Naive thymus-derived CD8-positive, alpha-beta T cell (primary cell): ENCODE data around the gene DNPH1. TPM values are rescaled to one million over a fixed set of nuclear protein-coding genes. Genes with fewer than 3 reads are reported as not detected.

Experiments used
- ATAC-seq, 2 donors: fragments of 150-1000 bp; cut with Tn5 transposase in 1 of 2; sonication (Bioruptor Pico), chemical (Tn5 transposase) in 1 of 2; 1 replicate in 1 of 2; 2 replicates in 1 of 2; pipeline ENCODE4 v1.10.0; 2021; ENCODE audit warnings: mild to moderate bottlenecking in 2 of 2, moderate library complexity in 2 of 2
- POLR2A ChIA-PET: fragments of 350-600 bp; sonication (Branson Sonifier 250); formaldehyde crosslinking; loops from one replicate; lab custom pipeline; 2021; ENCODE audit warnings: antibody characterized with exemption; lab: Charles Lee
- DNase-seq, 10 donors: peaks; one replicate each; pipeline versions ENCODE4 v3.0.0 to v3.0.0-alpha.2; 2020 to 2022
- H3K27ac Mint-ChIP-seq, 10 donors: one replicate each; pipeline ENCODE4 v1.8.0; 2020 to 2022; ENCODE audit warnings: mild to moderate bottlenecking in 10 of 10, mixed read lengths in 10 of 10, moderate library complexity in 4 of 10, inconsistent platforms in 1 of 10
- H3K27me3 Mint-ChIP-seq, 5 donors: one replicate each; pipeline ENCODE4 v1.8.0; 2021 to 2022; ENCODE audit warnings: mixed read lengths in 5 of 5
- H3K36me3 Mint-ChIP-seq, 3 donors: one replicate each; pipeline ENCODE4 v1.8.0; 2020 to 2022; ENCODE audit warnings: mixed read lengths in 3 of 3, mild to moderate bottlenecking in 2 of 3, inconsistent platforms in 1 of 3
- H3K4me1 Mint-ChIP-seq, 4 donors: one replicate each; pipeline ENCODE4 v1.8.0; 2021 to 2022; ENCODE audit warnings: mixed read lengths in 4 of 4
- H3K4me3 Mint-ChIP-seq, 10 donors: one replicate each; pipeline ENCODE4 v1.8.0; 2020 to 2022; ENCODE audit warnings: mild to moderate bottlenecking in 10 of 10, mixed read lengths in 10 of 10, moderate library complexity in 6 of 10, inconsistent platforms in 1 of 10
- H3K9me3 Mint-ChIP-seq, 9 donors: one replicate each; pipeline ENCODE4 v1.8.0; 2020 to 2022; ENCODE audit warnings: mixed read lengths in 9 of 9, mild to moderate bottlenecking in 3 of 9, inconsistent platforms in 1 of 9, moderate library complexity in 1 of 9
- polyA plus RNA-seq, 3 donors: library from polyadenylated mRNA; unstranded; fragments of 300-500 nt; fragmentation: Illumina TruSeq; gene quantifications; one replicate each; pipeline ENCODE4 v1.2.3, GENCODE V29; 2021
- total RNA-seq, 8 experiments: library from RNA in 2 of 8; stranded (reverse) in 2 of 8; gene quantifications; one replicate each; pipeline ENCODE4 v1.2.3 and lab custom pipeline; 2021 to 2026

The DNPH1 gene
- total and polyA plus RNA-seq, 5 experiments from 2014 or later = 45.9 to 173 (median 109) TPM

GRCh38 chr6:43219814-43220213, 9.5 kb downstream of the DNPH1 start:
- POLR2A ChIA-PET = no interaction called here
- H3K27me3 Mint-ChIP-seq = no peaks in the 10 kb centered on the region
- peaks cover 23 to 33% (median 30%) of the 10 kb centered on the region in 4 donors for H3K4me1 Mint-ChIP-seq
- peak overlapping the region in 9 of 10 donors; percentile 5 to 86 (median 47) for H3K27ac Mint-ChIP-seq
- H3K36me3 Mint-ChIP-seq = peaks cover 0 to 48% (median 29%) of the 10 kb centered on the region in 3 donors
- H3K9me3 Mint-ChIP-seq = no peaks in the 10 kb centered on the region
- DNase-seq = no peak
- H3K4me3 Mint-ChIP-seq = no peak overlapping the region
- no peak for ATAC-seq

- Mint-ChIP-seq H3K27ac (peak overlapping the region in 5 of 10 donors; percentile 49 to 86 (median 67)), H3K4me1 (peaks cover 18 to 27% (median 23%) of the 10 kb centered on the region in 4 donors), H3K27me3 (no peaks in the 10 kb centered on the region), H3K9me3 (no peaks in the 10 kb centered on the region), H3K36me3 (peaks cover 0 to 51% (median 29%) of the 10 kb centered on the region in 3 donors), H3K4me3 (no peak overlapping the region)
- ATAC-seq (no peak), DNase-seq (no peak)
- POLR2A ChIA-PET = no interaction called here
These were observed 10.2 kb downstream of the DNPH1 start for GRCh38 chr6:43219119-43219518.

GRCh38 chr6:43217351-43217750, 11.9 kb downstream of the DNPH1 start:
- Mint-ChIP-seq H3K4me1 (peaks cover 12 to 16% (median 14%) of the 10 kb centered on the region in 4 donors), H3K4me3 (no peak overlapping the region), H3K9me3 (no peaks in the 10 kb centered on the region), H3K27ac (peak overlapping the region in 2 of 10 donors; percentile 11 to 27), H3K36me3 (peaks cover 0 to 52% (median 27%) of the 10 kb centered on the region in 3 donors), H3K27me3 (no peaks in the 10 kb centered on the region)
- ATAC-seq = no peak
- DNase-seq = no peak
- POLR2A ChIA-PET = interaction anchor here (0.5 to 0.6 kb wide), 4 partner anchors 21 to 355 kb away, joined by 3 to 5 read pairs (median 4); no protein-coding TSS in a partner anchor

GRCh38 chr6:43216200-43216599, 13.1 kb downstream of the DNPH1 start:
- DNase-seq = no peak
- H3K4me1 Mint-ChIP-seq = peaks cover 5 to 17% (median 8%) of the 10 kb centered on the region in 4 donors
- H3K27ac Mint-ChIP-seq = no peak overlapping the region
- ATAC-seq = no peak
- POLR2A ChIA-PET = no interaction called here
- H3K27me3 Mint-ChIP-seq = no peaks in the 10 kb centered on the region
- no peak overlapping the region for H3K4me3 Mint-ChIP-seq
- H3K9me3 Mint-ChIP-seq = no peaks in the 10 kb centered on the region
- peaks cover 0 to 54% (median 24%) of the 10 kb centered on the region in 3 donors for H3K36me3 Mint-ChIP-seq

- no peak for DNase-seq
- peak overlapping the region in 2 of 10 donors; percentile 49 to 61 for H3K27ac Mint-ChIP-seq
- H3K4me1 Mint-ChIP-seq = peaks cover 0 to 15% (median 3%) of the 10 kb centered on the region in 4 donors
- POLR2A ChIA-PET = interaction anchor here (0.5 to 1.8 kb wide), 4 partner anchors 9 to 995 kb away, joined by 3 to 7 read pairs (median 4); partner anchors contain the start of gene PPP2R5D
- peaks cover 0 to 52% (median 22%) of the 10 kb centered on the region in 3 donors for H3K36me3 Mint-ChIP-seq
- H3K9me3 Mint-ChIP-seq = no peaks in the 10 kb centered on the region
- H3K4me3 Mint-ChIP-seq = no peak overlapping the region
- no peaks in the 10 kb centered on the region for H3K27me3 Mint-ChIP-seq
- no peak for ATAC-seq
These were observed 14.2 kb downstream of the DNPH1 start for GRCh38 chr6:43215066-43215465.

- H3K36me3 Mint-ChIP-seq = peaks cover 0 to 47% (median 21%) of the 10 kb centered on the region in 3 donors
- H3K4me3 Mint-ChIP-seq = no peak overlapping the region
These were observed 15.8 kb downstream of the DNPH1 start for GRCh38 chr6:43213431-43213830.

GRCh38 chr6:43211955-43212354, 17.3 kb downstream of the DNPH1 start:
- ATAC-seq (no peak), DNase-seq (no peak)
- Mint-ChIP-seq H3K27me3 (no peaks in the 10 kb centered on the region), H3K27ac (peak overlapping the region in 2 of 10 donors; percentile 15 to 46), H3K9me3 (no peaks in the 10 kb centered on the region), H3K4me1 (peaks cover 0 to 5% (median 0%) of the 10 kb centered on the region in 4 donors), H3K36me3 (peaks cover 0 to 46% (median 19%) of the 10 kb centered on the region in 3 donors), H3K4me3 (no peak overlapping the region)
- POLR2A ChIA-PET = no interaction called here

More at GRCh38 chr6:43213431-43213830, 15.8 kb downstream of the DNPH1 start:
- peaks cover 0 to 6% (median 0%) of the 10 kb centered on the region in 4 donors for H3K4me1 Mint-ChIP-seq
- H3K27me3 Mint-ChIP-seq = no peaks in the 10 kb centered on the region
- H3K9me3 Mint-ChIP-seq = no peaks in the 10 kb centered on the region
- ATAC-seq (no peak), DNase-seq (no peak)
- H3K27ac Mint-ChIP-seq = peak overlapping the region in 1 of 10 donors; percentile 63
- POLR2A ChIA-PET = interaction anchor here (1.5 to 1.8 kb wide), 2 partner anchors 9 to 11 kb away, joined by 3 to 4 read pairs; no protein-coding TSS in a partner anchor

- H3K27ac Mint-ChIP-seq = no peak overlapping the region
- H3K36me3 Mint-ChIP-seq = peaks cover 0 to 49% (median 13%) of the 10 kb centered on the region in 3 donors
- ATAC-seq = no peak
- H3K4me1 Mint-ChIP-seq = peaks cover 0 to 3% (median 0%) of the 10 kb centered on the region in 4 donors
- POLR2A ChIA-PET = no interaction called here
- no peaks in the 10 kb centered on the region for H3K9me3 Mint-ChIP-seq
- no peaks in the 10 kb centered on the region for H3K27me3 Mint-ChIP-seq
- H3K4me3 Mint-ChIP-seq = no peak overlapping the region
- no peak for DNase-seq
These were observed 22.0 kb downstream of the DNPH1 start for GRCh38 chr6:43207286-43207685.

- DNase-seq (no peak), ATAC-seq (no peak)
- POLR2A ChIA-PET = interaction anchor here (0.6 kb wide), 1 partner anchor 189 kb away, joined by 3 read pairs; no protein-coding TSS in a partner anchor
- Mint-ChIP-seq H3K27me3 (no peaks in the 10 kb centered on the region), H3K36me3 (peaks cover 0 to 57% (median 13%) of the 10 kb centered on the region in 3 donors), H3K9me3 (no peaks in the 10 kb centered on the region), H3K4me3 (no peak overlapping the region), H3K27ac (peak overlapping the region in 3 of 10 donors; percentile 32 to 55 (median 52)), H3K4me1 (no peaks in the 10 kb centered on the region)
These were observed 23.4 kb downstream of the DNPH1 start for GRCh38 chr6:43205849-43206248.

- H3K27ac Mint-ChIP-seq = peak overlapping the region in 1 of 10 donors; percentile 63
- no peaks in the 10 kb centered on the region for H3K27me3 Mint-ChIP-seq
- H3K4me1 Mint-ChIP-seq = peaks cover 0 to 3% (median 0%) of the 10 kb centered on the region in 4 donors
- DNase-seq (no peak), ATAC-seq (no peak)
- H3K9me3 Mint-ChIP-seq = no peaks in the 10 kb centered on the region
- POLR2A ChIA-PET = no interaction called here
- peaks cover 0 to 66% (median 14%) of the 10 kb centered on the region in 3 donors for H3K36me3 Mint-ChIP-seq
- H3K4me3 Mint-ChIP-seq = no peak overlapping the region
These were observed 24.8 kb downstream of the DNPH1 start for GRCh38 chr6:43204271-43205105.

GRCh38 chr6:43203718-43204095, 25.6 kb downstream of the DNPH1 start:
- H3K4me3 Mint-ChIP-seq = no peak overlapping the region
- ATAC-seq (no peak), DNase-seq (no peak)
- H3K4me1 Mint-ChIP-seq = peaks cover 0 to 3% (median 0%) of the 10 kb centered on the region in 4 donors
- H3K27ac Mint-ChIP-seq = peak overlapping the region in 1 of 10 donors; percentile 76
- H3K36me3 Mint-ChIP-seq = peaks cover 0 to 68% (median 14%) of the 10 kb centered on the region in 3 donors
- no peaks in the 10 kb centered on the region for H3K9me3 Mint-ChIP-seq
- H3K27me3 Mint-ChIP-seq = no peaks in the 10 kb centered on the region
- POLR2A ChIA-PET = no interaction called here

GRCh38 chr6:43203029-43203717, 26.1 kb downstream of the DNPH1 start:
- DNase-seq (no peak), ATAC-seq (no peak)
- Mint-ChIP-seq H3K4me1 (peaks cover 0 to 3% (median 0%) of the 10 kb centered on the region in 4 donors), H3K9me3 (no peaks in the 10 kb centered on the region), H3K27ac (peak overlapping the region in 1 of 10 donors; percentile 76), H3K4me3 (no peak overlapping the region), H3K36me3 (peaks cover 0 to 71% (median 14%) of the 10 kb centered on the region in 3 donors), H3K27me3 (no peaks in the 10 kb centered on the region)
- POLR2A ChIA-PET = no interaction called here
